Glomerular visceral epithelial cell (primary cell): Measurements from ENCODE around the gene KCNQ1.

ENCODE experiments used
- DNase-seq: peaks from one replicate; pipeline ENCODE4 v3.0.0-alpha.2; 2016; ENCODE audit errors: extremely low spot score

KCNQ1 gene

DNA sequence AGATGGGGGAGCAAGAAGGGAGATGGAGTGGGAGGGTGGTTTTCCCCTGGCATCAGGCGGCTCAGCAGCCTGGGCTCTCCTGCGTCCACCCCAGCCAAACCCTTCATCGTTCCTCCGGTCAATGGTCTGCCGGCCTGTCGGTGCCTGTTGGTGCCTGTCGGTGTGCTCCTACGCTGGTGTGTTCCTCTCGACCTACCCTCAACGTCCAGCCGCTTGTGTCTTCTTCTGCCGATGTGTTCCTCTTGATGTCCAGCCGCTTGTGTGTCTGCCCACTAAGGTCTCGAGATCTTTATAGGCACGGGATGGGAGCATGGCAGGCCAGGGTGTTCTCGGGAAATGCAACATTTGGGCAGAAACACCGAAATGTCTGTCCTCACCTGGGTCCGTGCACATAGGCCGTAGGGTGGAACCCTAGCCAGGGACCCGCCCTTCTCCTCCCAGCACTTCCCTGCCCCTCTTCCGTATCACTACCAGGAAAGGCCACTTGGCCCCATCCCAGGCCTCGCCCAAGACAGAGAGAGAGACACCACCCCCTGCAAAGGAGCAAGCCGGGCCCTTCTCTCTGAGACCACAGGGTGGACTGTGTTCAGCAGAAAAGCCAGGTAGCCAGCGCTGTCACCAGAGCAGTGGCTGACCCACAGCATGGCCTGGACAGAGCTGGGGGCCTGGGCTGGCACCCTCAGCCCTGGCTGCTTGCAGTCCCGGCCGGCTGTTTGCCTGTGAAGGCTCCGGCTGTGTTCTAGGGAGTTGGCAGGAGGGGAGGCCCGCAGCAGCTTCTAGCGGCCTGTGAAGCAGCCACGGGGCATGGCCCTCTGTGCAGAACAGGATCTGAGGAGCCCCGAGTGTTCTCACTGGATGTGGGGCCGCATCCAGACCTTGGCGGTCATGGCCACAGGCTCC lies 316.6 kb downstream of the KCNQ1 start:
- no peak for DNase-seq

DNA sequence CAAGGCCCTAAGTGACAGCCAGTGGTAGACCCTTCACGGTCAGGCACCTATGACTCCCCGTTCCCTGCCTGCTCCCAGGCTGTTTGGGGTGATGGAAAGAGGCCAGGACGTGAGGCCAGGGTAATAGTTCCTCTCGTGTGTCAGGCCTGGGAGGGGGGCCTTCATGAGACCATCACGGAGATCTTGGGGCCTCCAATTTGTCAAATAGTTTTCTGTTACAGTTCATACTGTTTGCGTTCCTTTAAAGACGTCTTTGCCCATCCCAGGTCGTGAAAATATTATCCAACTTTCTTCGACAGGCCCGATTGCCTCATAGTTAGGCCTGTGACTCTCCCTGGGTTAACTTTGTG lies 317.2 kb downstream of the KCNQ1 start:
- no peak for DNase-seq

DNA sequence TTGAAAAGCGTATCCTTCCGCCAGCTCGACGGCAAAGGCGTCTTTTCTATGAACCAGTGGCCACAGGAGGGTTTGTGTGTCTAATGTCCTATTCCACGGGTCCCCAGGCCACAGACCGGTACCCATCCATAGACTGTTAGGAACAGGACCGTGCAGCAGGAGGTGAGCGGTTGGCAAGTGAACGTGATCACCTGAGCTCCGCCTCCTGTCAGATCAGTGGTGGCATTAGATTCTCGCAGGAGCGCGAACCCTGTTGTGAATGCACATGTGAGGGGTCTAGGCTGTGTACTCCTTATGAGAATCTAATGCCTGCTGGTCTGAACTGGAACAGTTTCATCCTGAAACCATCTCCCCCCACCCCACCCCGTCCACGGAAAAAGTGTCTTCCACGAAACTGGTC lies 317.6 kb downstream of the KCNQ1 start:
- no peak for DNase-seq

DNA sequence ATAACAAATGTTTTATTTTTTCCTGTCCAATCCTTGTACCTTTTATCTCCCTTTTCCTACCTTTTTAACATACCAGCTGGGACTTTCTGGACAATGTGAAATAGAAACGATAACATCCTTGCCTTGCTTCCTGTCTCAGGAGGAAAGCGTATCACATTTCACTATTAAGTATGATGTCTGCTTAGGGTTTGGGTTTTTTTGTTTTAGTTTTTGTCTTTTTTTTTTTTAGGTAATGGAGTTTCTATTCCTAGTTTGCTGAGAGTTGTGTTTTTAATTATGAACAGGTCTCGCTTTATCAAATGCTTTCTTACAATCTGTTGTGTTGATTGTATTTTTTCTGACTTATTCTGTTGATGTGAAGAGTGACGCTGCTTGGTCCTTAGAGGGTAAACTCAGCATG lies 319.2 kb downstream of the KCNQ1 start:
- no peak for DNase-seq

DNA sequence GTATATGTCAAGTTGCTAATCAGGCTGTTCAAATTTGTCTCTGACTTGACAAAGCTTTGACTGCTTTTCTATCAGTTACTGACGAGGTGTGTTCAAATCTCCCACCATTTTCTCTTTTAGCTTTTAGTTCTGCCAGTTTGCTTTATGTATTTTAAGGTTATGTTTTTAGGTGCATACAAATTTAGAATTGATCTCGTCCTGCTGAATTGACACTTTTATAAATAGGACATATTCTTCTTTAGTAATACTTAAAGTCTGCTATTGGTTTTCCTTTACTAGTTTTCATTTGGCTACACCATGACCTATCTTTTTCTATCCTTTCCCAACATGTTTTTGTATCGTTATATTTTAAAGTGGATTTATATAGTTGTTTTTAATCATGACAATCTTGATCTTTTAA lies 320.7 kb downstream of the KCNQ1 start:
- DNase-seq = no peak

DNA sequence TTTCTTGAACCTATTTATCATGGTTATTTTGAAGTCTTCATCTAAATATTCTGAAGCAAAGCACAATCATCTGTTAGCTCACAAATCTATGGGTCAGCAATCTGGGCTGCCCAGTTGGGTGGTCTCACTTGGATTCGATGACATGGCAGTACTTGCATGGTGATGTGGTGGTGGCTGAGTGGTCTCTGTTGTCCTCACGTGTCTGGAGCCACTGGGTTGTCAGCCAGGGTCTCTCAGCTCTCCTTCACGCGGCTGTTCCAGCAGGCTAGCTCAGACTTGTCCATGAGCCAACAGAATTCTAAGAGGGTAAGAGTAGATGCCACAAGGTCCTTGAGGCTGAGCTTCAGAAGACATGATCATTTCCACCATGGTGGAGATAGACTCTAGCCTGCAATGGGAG lies 321.4 kb downstream of the KCNQ1 start:
- DNase-seq = no peak

DNA sequence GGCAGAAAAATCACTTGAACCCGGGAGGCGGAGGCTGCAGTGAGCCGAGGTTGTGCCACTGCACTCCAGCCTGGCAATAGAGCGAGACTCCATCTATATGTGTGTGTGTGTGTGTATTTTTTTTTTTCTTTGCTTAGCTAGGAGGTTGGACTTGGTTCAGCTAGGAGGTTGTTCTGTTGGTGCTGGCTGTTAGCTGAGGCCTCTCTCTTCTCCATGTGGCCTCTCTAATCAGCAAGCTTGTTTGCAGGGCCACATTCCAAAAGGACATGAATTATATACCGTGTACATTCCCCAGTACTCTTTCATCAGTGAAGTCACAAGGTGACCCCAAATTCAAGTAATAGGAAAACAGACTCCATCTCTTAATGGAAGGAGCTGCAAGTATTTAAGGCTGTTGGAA lies 322.3 kb downstream of the KCNQ1 start:
- DNase-seq = no peak

DNA sequence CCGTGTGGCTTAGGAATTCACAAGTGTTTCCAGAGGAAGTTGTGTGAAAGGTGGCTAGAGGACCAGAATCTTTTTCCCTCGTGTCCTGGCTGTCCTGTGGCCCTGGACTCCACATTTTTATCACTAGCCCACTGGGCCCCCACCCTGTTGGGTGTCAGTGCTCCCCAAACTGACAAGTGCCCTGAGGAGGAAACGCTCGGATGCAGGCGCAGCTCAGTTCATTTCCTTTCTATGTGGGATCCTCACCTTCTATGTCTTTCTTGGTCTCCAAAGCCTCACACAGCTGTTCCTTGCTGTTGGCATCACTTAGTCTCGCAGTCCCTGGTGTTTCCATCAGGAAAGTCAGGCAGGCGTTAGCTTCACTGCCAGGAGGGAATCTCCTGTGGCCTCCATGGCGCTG lies 323.0 kb downstream of the KCNQ1 start:
- no peak for DNase-seq

DNA sequence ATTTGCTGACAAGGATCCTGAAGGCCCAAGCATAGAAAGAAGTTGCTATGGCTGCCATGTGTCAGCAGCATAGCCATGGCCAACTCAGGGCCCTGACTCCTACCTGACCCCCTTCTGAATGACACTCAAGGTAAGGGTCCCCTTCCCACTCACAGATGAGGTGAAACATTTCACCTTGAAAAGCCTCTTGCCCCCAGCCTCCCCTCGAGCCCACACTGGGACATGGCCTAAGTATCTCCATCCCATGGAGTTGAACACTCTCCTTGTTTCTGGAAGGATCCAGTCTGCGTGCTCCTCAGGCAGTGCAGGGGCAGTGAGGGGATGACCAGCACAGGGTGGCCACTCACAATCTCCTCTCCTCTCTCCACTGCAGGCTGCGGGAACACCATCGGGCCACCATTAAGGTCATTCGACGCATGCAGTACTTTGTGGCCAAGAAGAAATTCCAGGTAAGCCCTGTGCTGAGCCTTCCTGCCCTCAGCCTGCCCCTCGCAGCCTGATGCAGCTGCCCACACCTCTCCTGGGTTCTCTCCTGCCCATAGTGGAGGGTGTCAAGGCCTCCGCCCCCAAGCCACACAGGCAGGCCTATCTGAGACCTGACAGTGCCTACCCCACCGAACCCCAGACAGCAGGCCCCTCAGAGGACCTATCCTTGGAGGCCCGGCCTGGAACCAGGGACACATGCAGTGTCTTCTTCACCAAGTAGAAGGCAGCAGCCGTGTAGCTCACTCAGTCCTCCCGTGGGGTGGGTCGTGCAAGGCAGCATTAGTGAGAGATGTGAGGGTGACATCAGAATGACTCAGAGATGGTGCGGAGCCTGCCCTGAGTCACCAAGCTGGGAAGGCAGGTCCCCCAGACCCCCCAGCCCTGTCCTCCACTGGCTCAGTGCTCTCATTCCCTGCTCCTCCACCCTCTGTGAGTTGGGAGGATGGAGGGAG lies 323.9 kb downstream of the KCNQ1 start:
- DNase-seq = peak; percentile 87

DNA sequence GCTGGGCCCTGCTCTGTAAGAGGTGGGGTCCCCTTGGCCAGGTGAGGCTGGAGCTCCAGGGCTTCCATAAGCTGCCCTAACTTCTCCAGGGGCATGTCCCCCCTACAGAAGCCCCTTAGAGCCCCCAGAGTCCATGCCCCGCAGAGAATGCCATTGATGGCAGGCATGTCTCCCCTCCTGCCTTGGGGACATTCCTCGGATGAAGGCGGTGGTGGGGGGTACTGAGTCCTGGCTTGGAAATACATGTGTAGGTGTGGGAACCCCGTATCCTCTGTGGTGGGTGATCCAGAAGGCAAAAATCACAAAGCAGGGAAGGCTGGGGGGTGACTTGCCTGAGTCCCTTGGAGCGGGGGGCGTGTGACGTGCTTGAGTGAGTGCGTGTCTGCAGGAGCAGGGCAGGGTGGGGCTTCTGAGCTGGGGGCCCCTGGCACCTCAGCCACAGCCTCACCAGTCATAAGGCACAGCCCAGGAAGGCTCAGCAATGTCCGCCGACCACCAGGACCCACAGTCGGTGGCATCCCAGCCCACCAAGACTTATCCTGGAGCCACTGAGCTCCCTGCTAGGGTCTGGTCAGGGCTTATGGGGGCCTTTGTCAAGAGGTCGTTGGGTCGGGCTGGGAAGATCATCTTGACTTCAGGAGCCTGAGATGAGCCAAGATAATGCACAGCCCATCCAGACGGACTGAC lies 324.7 kb downstream of the KCNQ1 start:
- DNase-seq = peak; percentile 50

DNA sequence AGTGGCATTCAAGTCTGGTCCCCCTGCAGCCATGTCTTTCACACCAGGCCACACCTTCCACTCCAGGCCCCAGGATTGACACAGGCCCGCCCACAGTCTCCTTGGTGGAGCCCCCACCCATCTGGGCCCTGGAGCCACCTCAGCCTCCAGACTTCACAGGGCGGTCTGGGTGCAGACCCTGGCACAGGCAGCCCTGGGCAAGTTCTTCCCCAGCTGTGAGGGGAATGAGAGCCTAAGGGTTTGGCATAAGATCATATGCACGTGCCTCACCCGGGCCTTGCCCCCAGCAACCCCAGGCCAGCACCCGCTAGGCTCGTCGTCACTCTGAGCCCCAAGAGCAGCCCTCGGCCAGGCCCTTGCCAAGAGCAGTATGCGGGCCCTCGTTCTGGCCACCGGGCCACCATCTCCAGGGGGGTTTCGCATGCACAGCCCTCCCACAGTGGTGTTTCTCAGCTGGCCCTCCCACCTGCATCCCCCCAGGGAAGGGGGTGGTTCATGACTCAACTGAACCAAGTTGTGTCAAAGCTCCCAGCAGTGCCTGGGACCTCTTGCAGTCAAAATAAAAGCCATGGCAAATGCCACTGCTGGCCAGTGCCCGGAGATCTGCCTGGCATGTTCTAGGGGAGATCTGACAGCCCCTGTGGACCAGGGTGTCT lies 325.4 kb downstream of the KCNQ1 start:
- no peak for DNase-seq

DNA sequence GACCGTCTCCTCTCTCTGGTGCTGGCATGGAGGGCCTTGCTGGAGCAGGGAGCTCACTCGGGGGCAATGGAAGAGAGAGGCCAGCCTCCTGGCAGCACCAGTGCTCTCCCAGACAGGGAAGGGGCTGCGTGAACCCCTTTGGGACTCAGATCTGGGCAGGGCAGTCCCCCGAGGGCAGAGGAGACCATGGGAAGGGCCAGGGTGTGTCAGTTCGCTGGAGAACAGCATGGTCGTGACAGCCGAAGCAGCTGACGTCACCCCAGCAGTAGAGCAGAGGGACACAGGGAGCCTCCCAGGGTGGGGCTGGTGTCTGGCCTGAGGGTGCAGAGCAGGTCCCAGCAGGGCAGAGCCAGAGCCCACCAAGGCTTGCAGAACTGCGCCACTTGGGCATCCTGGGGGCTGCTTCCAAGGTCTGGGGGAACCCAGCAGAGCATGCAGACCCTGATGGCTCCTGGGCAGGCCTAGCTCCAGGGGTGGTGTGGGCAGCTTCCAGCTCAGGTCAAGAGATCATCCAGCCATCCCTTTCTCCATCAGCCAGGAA lies 326.0 kb downstream of the KCNQ1 start:
- no peak for DNase-seq

DNA sequence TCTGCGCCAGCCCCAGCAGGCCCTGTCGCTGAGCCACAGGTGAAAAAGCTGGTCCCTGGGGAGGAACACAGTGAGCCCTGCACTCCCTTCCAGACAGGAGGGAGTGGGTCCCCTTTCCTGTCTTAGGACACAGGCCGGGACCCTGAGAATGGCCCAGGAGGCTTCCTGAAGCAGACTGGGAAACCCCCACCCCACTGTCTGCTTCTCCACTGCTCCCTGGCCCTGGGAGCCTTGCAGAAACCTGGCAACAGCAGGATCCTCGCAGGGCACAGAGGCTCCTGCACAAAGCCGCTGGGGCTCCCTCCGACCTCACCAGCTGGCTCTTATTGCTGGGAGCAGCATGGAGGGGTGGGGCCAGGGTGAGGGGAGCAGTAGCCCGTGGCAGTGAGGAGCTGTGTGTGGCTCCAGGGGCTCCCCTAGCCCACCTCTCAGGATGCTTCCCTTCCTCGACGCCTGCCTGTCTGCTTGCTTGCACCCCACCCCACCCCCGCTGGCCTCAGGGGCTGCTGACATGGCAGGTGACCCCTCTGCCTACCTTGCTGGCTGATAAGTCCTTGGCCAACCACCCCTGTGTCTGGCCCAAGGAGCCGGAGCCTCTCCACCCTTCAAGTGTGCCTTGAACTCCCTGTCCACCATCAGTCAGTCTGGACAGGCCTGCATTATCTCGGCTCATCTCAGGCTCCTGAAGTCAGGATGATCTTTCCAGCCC lies 327.1 kb downstream of the KCNQ1 start:
- DNase-seq = no peak

DNA sequence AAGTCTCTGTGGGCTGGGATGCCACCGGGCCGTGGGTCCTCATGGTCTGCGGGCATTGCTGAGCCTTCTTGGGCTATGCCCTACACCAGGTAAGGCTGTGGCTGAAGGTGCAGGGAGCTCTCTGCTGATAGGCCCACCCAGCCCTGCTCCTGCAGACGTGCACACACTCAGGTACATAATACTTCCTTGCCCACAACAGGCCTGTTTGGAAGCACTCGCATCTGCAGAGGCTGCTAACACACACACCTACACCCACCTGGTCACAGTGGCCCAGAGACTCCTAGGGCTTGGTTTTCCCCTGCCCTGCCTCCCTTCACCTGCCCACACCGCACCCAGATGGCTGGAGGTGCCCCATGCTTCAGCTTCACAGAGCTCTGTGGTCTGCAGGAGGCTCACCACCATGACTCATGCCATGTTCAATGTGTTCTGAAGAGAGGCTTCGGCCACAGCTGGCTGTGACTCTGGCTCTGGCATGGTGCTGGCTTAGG lies 327.8 kb downstream of the KCNQ1 start:
- peak; percentile 84 for DNase-seq

DNA sequence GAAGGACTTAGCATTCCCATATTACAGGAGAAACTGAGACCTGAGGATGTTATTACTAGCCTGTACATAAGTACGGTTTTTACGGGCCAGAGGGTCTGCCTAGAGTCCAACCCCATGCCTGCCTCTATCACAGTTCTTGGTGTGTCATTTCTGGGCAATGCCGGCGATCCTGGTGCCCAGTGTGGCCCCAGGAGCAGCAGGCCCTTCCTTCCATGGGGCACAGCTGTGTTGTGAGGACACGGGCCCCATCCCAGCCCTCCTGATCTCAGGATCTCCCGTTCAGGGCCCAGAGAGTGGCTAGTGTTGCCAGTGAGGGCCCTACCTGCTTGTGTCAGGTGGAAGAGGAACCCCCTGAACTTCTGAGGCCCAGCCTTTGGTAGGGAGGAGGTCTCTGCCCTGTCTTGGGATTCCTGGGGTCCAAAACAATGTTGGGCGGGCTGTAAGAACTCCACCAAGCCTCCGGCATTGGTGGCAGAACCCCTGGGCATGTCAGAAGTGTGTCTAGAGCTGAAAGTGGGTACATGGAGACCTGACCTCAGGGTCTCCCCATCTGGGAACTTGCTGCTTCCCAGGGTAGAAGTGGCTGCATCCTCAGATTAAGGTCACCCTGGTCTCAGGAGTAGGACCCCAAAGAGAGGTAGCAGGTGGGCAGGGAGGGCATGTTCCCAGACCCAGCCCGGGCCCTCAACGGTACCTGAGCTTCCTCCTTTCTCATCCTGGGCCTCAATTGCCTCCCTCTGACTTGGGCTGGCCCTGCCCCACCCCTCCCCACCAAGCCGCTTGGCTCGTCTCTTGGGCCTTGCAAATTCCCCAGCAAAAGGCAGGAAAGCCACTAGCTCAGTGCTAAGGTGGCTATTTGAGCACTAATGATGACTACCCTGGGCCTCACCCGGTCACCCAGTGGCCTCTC lies 329.6 kb downstream of the KCNQ1 start:
- DNase-seq = no peak

DNA sequence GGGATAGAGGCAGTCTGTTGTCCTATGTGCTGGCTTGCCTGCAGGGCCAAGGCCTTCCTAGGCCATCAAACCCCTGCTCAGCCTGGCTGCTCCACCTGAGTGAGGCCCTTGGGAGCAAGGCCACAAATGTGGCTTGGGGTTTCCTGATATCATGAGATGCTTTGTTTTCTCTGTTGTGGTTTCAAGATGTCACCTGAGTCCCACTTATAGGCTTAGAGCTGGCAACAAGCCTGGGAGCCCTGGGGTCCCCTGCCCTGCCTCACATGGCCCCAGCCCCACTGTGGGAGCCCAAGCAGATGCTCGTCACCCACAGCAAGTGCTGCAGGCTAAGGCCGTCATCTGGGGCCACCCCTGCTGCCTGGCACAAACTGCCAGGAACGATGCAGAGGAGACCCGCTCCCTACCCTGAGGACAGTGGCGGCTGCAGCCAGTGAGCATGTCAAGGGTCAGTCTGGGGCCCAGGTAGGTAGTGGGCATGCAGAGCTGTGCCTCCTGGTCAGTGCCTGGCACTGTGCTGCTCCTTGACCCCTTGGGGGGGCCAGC lies 330.3 kb downstream of the KCNQ1 start:
- no peak for DNase-seq

DNA sequence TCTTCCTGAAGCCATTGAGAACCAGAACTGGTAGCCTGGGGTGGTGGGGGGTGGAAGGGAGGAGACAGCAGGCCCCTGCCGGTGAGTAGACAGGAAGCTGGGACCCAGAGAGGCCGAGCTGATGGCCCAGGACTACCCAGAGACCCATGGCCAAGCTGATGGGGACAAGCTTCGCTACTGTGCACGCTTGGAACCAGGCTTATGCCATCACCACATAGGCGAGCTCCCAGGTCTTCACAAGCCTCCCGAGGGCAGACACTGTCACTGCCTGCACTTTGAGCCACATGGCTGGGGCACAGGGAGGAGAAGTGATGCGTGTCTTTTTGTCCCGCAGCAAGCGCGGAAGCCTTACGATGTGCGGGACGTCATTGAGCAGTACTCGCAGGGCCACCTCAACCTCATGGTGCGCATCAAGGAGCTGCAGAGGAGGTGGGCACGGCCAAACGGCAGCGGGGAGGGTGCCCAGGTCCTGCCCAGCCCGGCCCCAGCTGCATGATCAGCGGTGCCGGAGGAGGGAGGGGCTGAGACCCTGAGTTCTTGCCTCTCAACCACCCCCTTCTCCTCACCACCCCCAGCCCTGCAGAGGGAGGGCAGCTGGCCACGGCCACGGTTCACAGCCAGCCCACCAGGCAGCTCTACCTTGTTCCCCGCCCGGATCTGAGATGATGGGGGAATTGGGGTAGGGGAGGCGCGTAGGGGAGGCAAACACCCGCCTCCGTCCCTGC lies 331.0 kb downstream of the KCNQ1 start:
- DNase-seq = no peak

DNA sequence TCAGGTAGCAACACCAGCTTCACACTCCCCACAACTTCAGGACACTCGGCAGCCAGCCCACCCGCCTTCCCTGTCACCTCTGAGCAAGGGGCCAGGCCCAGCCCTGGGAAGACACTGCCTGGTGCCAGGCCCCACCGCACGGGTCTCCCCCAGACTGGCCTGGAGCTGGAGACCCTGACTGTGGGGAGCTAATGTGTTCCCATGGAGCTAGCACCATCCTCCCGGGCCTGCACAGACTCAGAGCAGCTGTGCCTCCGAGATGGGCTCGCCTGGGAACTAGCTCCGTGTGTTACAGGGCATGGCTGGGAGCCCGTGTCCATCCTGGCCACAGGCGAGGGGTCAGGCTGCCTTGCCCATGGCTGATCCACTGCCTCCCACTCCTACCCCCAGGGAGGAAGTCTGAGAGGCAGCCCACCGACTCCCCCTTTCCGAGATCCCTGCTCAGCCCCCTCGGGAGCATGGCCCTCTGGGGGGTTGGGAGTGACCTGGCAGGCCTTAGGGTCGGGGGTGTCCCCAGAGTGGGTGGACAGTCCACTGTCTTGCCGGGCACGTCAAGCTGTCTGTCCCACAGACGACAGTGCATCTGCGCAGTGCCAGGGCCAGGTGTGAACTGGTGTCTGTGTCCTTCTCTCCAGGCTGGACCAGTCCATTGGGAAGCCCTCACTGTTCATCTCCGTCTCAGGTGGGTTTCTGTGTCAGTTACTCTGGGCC lies 331.7 kb downstream of the KCNQ1 start:
- DNase-seq = no peak
